HepG2 (cell line): ENCODE measurements around the gene MEF2B. TPM values are rescaled to one million over a fixed set of nuclear protein-coding genes. Genes with fewer than 3 reads are reported as not detected.

Source experiments
- ARNT2 ChIP-seq: sonication (generic); formaldehyde crosslinking; IDR thresholded peaks from 2 replicates; pipeline ENCODE4 v1.8.0; 2022; ENCODE audit warnings: mild to moderate bottlenecking, low read depth, missing genetic modification reagents, moderate library complexity
- CCDC6 ChIP-seq: sonication (generic); formaldehyde crosslinking; IDR thresholded peaks from 2 replicates; pipeline ENCODE4 v1.8.1; 2022; ENCODE audit warnings: mild to moderate bottlenecking, missing genetic modification reagents, moderate library complexity
- CEBPB ChIP-seq: IDR thresholded peaks from 2 replicates; pipeline ENCODE4 v1.6.1; 2011; ENCODE audit warnings: low read depth, low read length, improper control_type of control experiment, borderline replicate concordance
- DNMT1 ChIP-seq: sonication (generic); formaldehyde crosslinking; IDR thresholded peaks from 2 replicates; pipeline ENCODE4 v1.5.1; 2020; ENCODE audit warnings: mild to moderate bottlenecking, missing genetic modification reagents
- FOXC1 ChIP-seq: sonication (generic); formaldehyde crosslinking; IDR thresholded peaks from 2 replicates; pipeline ENCODE4 v1.8.0; 2022; ENCODE audit warnings: mild to moderate bottlenecking, missing genetic modification reagents, borderline replicate concordance
- FOXP1 ChIP-seq, 2 experiments: fragments of 450-650 bp in 1 of 2; IDR thresholded peaks; 2 replicates each; pipeline ENCODE4 v1.6.1; 2017 to 2018; ENCODE audit warnings: antibody characterized with exemption in 1 of 2
- HNRNPK ChIP-seq: fragments of 200-400 bp; formaldehyde crosslinking; IDR thresholded peaks from 2 replicates; pipeline ENCODE4 v1.6.1; 2018; ENCODE audit warnings: low read length, low read depth, moderate library complexity, mild to moderate bottlenecking; ENCODE audit not compliant: poor library complexity, severe bottlenecking
- JUN ChIP-seq: sonication (generic); formaldehyde crosslinking; IDR thresholded peaks from 2 replicates; pipeline ENCODE4 v1.4.0; 2020; ENCODE audit warnings: mild to moderate bottlenecking, missing genetic modification reagents
- NFKB2 ChIP-seq: sonication (generic); formaldehyde crosslinking; IDR thresholded peaks from 2 replicates; pipeline ENCODE4 v1.4.0; 2020; ENCODE audit warnings: missing genetic modification reagents, borderline replicate concordance
- REXO4 ChIP-seq: sonication (generic); formaldehyde crosslinking; IDR thresholded peaks from 2 replicates; pipeline ENCODE4 v1.8.0; 2022; ENCODE audit warnings: missing genetic modification reagents, mild to moderate bottlenecking, borderline replicate concordance
- SAFB2 ChIP-seq: sonication (generic); formaldehyde crosslinking; IDR thresholded peaks from 2 replicates; pipeline ENCODE4 v1.5.1; 2020; ENCODE audit warnings: missing genetic modification reagents, low read depth, mild to moderate bottlenecking, borderline replicate concordance
- SRSF9 ChIP-seq: fragments of 200-400 bp; formaldehyde crosslinking; IDR thresholded peaks from 2 replicates; pipeline ENCODE4 v1.6.1; 2018; ENCODE audit warnings: borderline replicate concordance, mild to moderate bottlenecking, low read depth, low read length; ENCODE audit not compliant: insufficient read depth, poor library complexity, severe bottlenecking
- STAG1 ChIP-seq: sonication (generic); formaldehyde crosslinking; IDR thresholded peaks from 2 replicates; pipeline ENCODE4 v1.4.0; 2020; ENCODE audit warnings: missing genetic modification reagents
- TEAD2 ChIP-seq: sonication (generic); formaldehyde crosslinking; IDR thresholded peaks from 2 replicates; pipeline ENCODE4 v1.9.0; 2021; ENCODE audit warnings: missing genetic modification reagents
- ZNF598 ChIP-seq: sonication (generic); formaldehyde crosslinking; IDR thresholded peaks from 2 replicates; pipeline ENCODE4 v1.5.1; 2020; ENCODE audit warnings: mild to moderate bottlenecking, missing genetic modification reagents, borderline replicate concordance
- ZNF687 ChIP-seq: sonication (generic); formaldehyde crosslinking; IDR thresholded peaks from 2 replicates; pipeline ENCODE4 v1.5.1; 2020; ENCODE audit warnings: mild to moderate bottlenecking, missing genetic modification reagents, moderate library complexity
- ZNF879 ChIP-seq: sonication (generic); formaldehyde crosslinking; IDR thresholded peaks from 2 replicates; pipeline ENCODE4 v1.8.1; 2023; ENCODE audit warnings: missing genetic modification reagents
- ZUFSP ChIP-seq: sonication (generic); formaldehyde crosslinking; IDR thresholded peaks from 2 replicates; pipeline ENCODE4 v1.9.0; 2021; ENCODE audit warnings: missing genetic modification reagents, mild to moderate bottlenecking, borderline replicate concordance
- ZXDC ChIP-seq: sonication (generic); formaldehyde crosslinking; IDR thresholded peaks from 2 replicates; pipeline ENCODE4 v1.5.0; 2020; ENCODE audit warnings: mild to moderate bottlenecking, missing genetic modification reagents
- polyA plus RNA-seq, 8 experiments: library from polyadenylated mRNA; depleted of rRNA in 3 of 8; stranded (reverse) in 7 of 8; unstranded in 1 of 8; fragments of >200 nt; fragmentation: Illumina TruSeq in 4 of 8; extraction: Trizol in 4 of 8; gene quantifications; 2 replicates each; pipeline versions ENCODE4 v1.2.1 to v1.2.3, GENCODE V29; 2011 to 2016; ENCODE audit warnings: low read depth in 4 of 8, missing spikeins in 1 of 8, mixed read lengths in 1 of 8; ENCODE audit not compliant: insufficient read depth in 1 of 8
- total RNA-seq, 5 experiments: library from RNA; depleted of rRNA; stranded (reverse); fragments of >200 nt; fragmentation: Illumina TruSeq; extraction: Trizol; gene quantifications; 2 replicates each; pipeline ENCODE4 v1.2.3, GENCODE V29; 2016; ENCODE audit warnings: low read depth in 1 of 5

MEF2B gene
- total and polyA plus RNA-seq, 2 of the 13 experiments (the other 11 are each of a cell fraction or from before 2014, with no cell fraction given): 1.2 to 1.7 TPM

- peak; percentile 89 for TF ChIP-seq ZNF687 (CRISPR knock-in tag)
- TF ChIP-seq ARNT2 (CRISPR knock-in tag): peak; percentile 65
- TF ChIP-seq ZUFSP (CRISPR knock-in tag): no peak
- TF ChIP-seq ZXDC: no peak
- TF ChIP-seq SAFB2 (CRISPR knock-in tag): no peak
- TF ChIP-seq FOXC1: no peak
- no peak for TF ChIP-seq STAG1 (CRISPR knock-in tag)
- TF ChIP-seq REXO4 (CRISPR knock-in tag): no peak
- no peak for TF ChIP-seq CEBPB
- TF ChIP-seq ZNF598 (CRISPR knock-in tag): no peak; the same call in none of the 2 replicates
- no peak for TF ChIP-seq FOXP1 (IDR thresholded peaks at IDR 0.05)
- no peak; the same call in 1 of the 2 replicates for TF ChIP-seq FOXP1 (CRISPR knock-in tag; IDR thresholded peaks at IDR 0.05)
- no peak for TF ChIP-seq TEAD2
- TF ChIP-seq ZNF879 (CRISPR knock-in tag): 0 out of 2 replicates have a peak, but pooled peaks have one; percentile 47
- peak; percentile 20 for TF ChIP-seq HNRNPK
- no peak for TF ChIP-seq SRSF9
- no peak for TF ChIP-seq DNMT1 (CRISPR knock-in tag)
- no peak for TF ChIP-seq CCDC6 (CRISPR knock-in tag)
- peak; percentile 81; the same call in 1 of the 2 replicates for TF ChIP-seq NFKB2 (CRISPR knock-in tag)
- TF ChIP-seq JUN: no peak
These were observed 31.7 kb downstream of the MEF2B start, which contains the start of gene TMEM161A (continued) for GRCh38 chr19:19138109-19138981.
